Adrenal gland (tissue), 12 donors: Measurements from ENCODE around the gene BTN2A1. TPM values are rescaled to one million over a fixed set of nuclear protein-coding genes. Genes with fewer than 3 reads are reported as not detected.
A peak's percentile ranks its signal among the peaks of the same experiment; 100 is the strongest.

Experiments
- DNase-seq, 7 donors: peaks; one replicate each; pipeline ENCODE4 v3.0.0-alpha.2; 2019 to 2020
- H3K27ac ChIP-seq, 5 donors: fragments of 200-600 bp; sonication (generic) in 4 of 5; 1 replicate in 3 of 5; 2 replicates in 2 of 5; pipeline versions ENCODE4 v1.5.1 to v1.8.0; 2016 to 2020; ENCODE audit warnings: mild to moderate bottlenecking in 1 of 5
- H3K27me3 ChIP-seq: fragments of 200-600 bp; 2 replicates; pipeline ENCODE4 v1.8.0; 2021
- H3K36me3 ChIP-seq, 2 donors: fragments of 200-600 bp; replicated peaks in 1 of 2; 1 replicate in 1 of 2; 2 replicates in 1 of 2; pipeline versions ENCODE4 v1.5.1 to v1.8.0; 2018 to 2022
- H3K4me1 ChIP-seq, 2 donors: fragments of 200-600 bp; replicated peaks in 1 of 2; 1 replicate in 1 of 2; 2 replicates in 1 of 2; pipeline versions ENCODE4 v1.5.1 to v1.8.0; 2018 to 2021
- H3K4me3 ChIP-seq, 4 donors: fragments of 200-600 bp; sonication (generic) in 3 of 4; one replicate each; pipeline ENCODE4 v1.5.1; 2016 to 2018
- H3K9me3 ChIP-seq, 3 donors: fragments of 200-600 bp; sonication (generic) in 1 of 3; replicated peaks in 1 of 3; 1 replicate in 2 of 3; 2 replicates in 1 of 3; pipeline versions ENCODE4 v1.5.1 to v1.8.0; 2016 to 2021
- CTCF ChIP-seq, 6 experiments: fragments of 450-650 bp in 4 of 6; fragments of 200-600 bp in 2 of 6; sonication (generic) in 1 of 6; IDR thresholded peaks; 1 replicate in 5 of 6; 2 replicates in 1 of 6; pipeline versions ENCODE4 v1.5.1 to v1.8.0; 2016 to 2021; ENCODE audit warnings: antibody characterized with exemption in 6 of 6, mild to moderate bottlenecking in 2 of 6, moderate library complexity in 1 of 6
- POLR2A ChIP-seq, 2 donors: fragments of 450-650 bp; IDR thresholded peaks; one replicate each; pipeline ENCODE4 v1.6.1; 2017; ENCODE audit warnings: antibody characterized with exemption in 2 of 2, mild to moderate bottlenecking in 2 of 2, moderate library complexity in 1 of 2
- WGBS, 4 donors: extraction: QIAGEN DNeasy Blood & Tissue Kit in 2 of 4; methylation state at CpG; one replicate each; pipeline versions ENCODE4 v1.1.5 to v1.1.7; 2013 to 2017; 5-methylcytosine and 5-hydroxymethylcytosine counted together
- intact Hi-C, 2 donors: fragments of 100-400 bp; cut with DNase I; formaldehyde crosslinking; loops; one replicate each; pipeline versions ENCODE4 v1.14.1 to v1.15.0; 2022 to 2023
- polyA plus RNA-seq, 3 donors: library from polyadenylated mRNA; stranded (reverse); fragments of 200-250 nt in 2 of 3; fragments of 350-450 nt in 1 of 3; fragmentation: Illumina TruSeq in 1 of 3; extraction: RNeasy Lipid Tissue Mini Kit (QIAGEN cat#74804) in 1 of 3; gene quantifications; one replicate each; pipeline ENCODE4 v1.2.3, GENCODE V29; 2013 to 2014
- total RNA-seq, 9 donors: library from RNA; depleted of rRNA in 4 of 9; stranded (reverse); fragments of >200 nt in 4 of 9; fragments of 120-200 nt in 1 of 9; fragmentation: NEBNext Ultra II Directional in 1 of 9; extraction: Animal tissue kit (Norgen Biotek cat#: 25700) in 1 of 9; gene quantifications; one replicate each; pipeline versions ENCODE4 v1.1.0 to v1.2.4, GENCODE V29; 2013 to 2023
- donor health status: healthy with polysubstance abuse.
- donor health status: Bipolar disorder and iron deficiency.
- donor health status: DM: yes; HTN: yes; CAD: no.
- donor health status: DM: no; HTN: no; CAD: no.
- donor health status: DM: no; HTN: no; CAD: no.
- donor health status: DM: yes; HTN: yes; CAD: no.

The BTN2A1 gene
- total and polyA plus RNA-seq, 12 donors: 11.4 to 52.0 (median 22.5) TPM

- Histone ChIP-seq H3K4me3 (no peak overlapping the region), H3K4me1 (no peaks in the 10 kb centered on the region), H3K27me3 (no peaks in the 10 kb centered on the region), H3K27ac (no peak overlapping the region), H3K36me3 (no peaks in the 10 kb centered on the region), H3K9me3 (no peaks in the 10 kb centered on the region)
- DNase-seq: no peak
- WGBS, 4 donors: 81 to 87% (median 84%) methylated on average over 8 of the region's 8 CpGs
- intact Hi-C loops: no loop called here
- TF ChIP-seq CTCF (IDR thresholded peaks at IDR 0.05) (no peak), POLR2A (IDR thresholded peaks at IDR 0.05) (no peak)
These were observed 32.5 kb downstream of the BTN2A1 start for GRCh38 chr6:26489996-26490964.

- intact Hi-C loops: no loop called here
- no peak overlapping the region for H3K4me3 ChIP-seq
These were observed 33.8 kb downstream of the BTN2A1 start for GRCh38 chr6:26491604-26492003.

GRCh38 chr6:26493258-26493657 lies 35.5 kb downstream of the BTN2A1 start:
- no peak for DNase-seq
- TF ChIP-seq POLR2A (IDR thresholded peaks at IDR 0.05) (no peak), CTCF (IDR thresholded peaks at IDR 0.05) (peak in 3 of 6 experiments; percentile 17 to 24 (median 24))
- WGBS, 4 donors: 67 to 90% (median 85%) methylated on average over 2 of the region's 2 CpGs
- Histone ChIP-seq H3K4me3 (no peak overlapping the region), H3K36me3 (no peaks in the 10 kb centered on the region), H3K27ac (no peak overlapping the region), H3K27me3 (no peaks in the 10 kb centered on the region), H3K9me3 (no peaks in the 10 kb centered on the region), H3K4me1 (no peaks in the 10 kb centered on the region)
- intact Hi-C loops: no loop called here

More at GRCh38 chr6:26491604-26492003, 33.8 kb downstream of the BTN2A1 start:
- DNase-seq: no peak
- H3K27me3 ChIP-seq: no peaks in the 10 kb centered on the region
- H3K9me3 ChIP-seq: no peaks in the 10 kb centered on the region
- TF ChIP-seq CTCF (IDR thresholded peaks at IDR 0.05) (no peak), POLR2A (IDR thresholded peaks at IDR 0.05) (no peak)
- 78 to 82% (median 79%) methylated on average over 5 of the region's 5 CpGs for WGBS, 4 donors
- H3K36me3 ChIP-seq: no peaks in the 10 kb centered on the region
- no peaks in the 10 kb centered on the region for H3K4me1 ChIP-seq
- no peak overlapping the region for H3K27ac ChIP-seq

- WGBS, 4 donors: 81 to 92% (median 87%) methylated on average over 3 of the region's 3 CpGs
- DNase-seq: no peak
- no peak for TF ChIP-seq POLR2A (IDR thresholded peaks at IDR 0.05)
- TF ChIP-seq CTCF (IDR thresholded peaks at IDR 0.05): no peak
- Histone ChIP-seq H3K27me3 (no peaks in the 10 kb centered on the region), H3K36me3 (no peaks in the 10 kb centered on the region), H3K27ac (no peak overlapping the region), H3K9me3 (no peaks in the 10 kb centered on the region), H3K4me3 (no peak overlapping the region), H3K4me1 (no peaks in the 10 kb centered on the region)
- intact Hi-C loops: no loop called here
These were observed 36.4 kb downstream of the BTN2A1 start for GRCh38 chr6:26494117-26494516.
